Breast epithelium (tissue), 4 donors: ENCODE results near the gene USP15. TPM values are rescaled to one million over a fixed set of nuclear protein-coding genes. Genes with fewer than 3 reads are reported as not detected.

Experiments used
- DNase-seq, 2 donors: peaks; one replicate each; pipeline ENCODE4 v3.0.0-alpha.2; 2019; ENCODE audit warnings: low spot score in 2 of 2
- H3K27ac ChIP-seq, 2 donors: fragments of 200-600 bp; sonication (generic) in 1 of 2; one replicate each; pipeline ENCODE4 v1.5.1; 2016 to 2019; ENCODE audit warnings: mild to moderate bottlenecking in 1 of 2
- H3K27me3 ChIP-seq, 2 donors: fragments of 200-600 bp; sonication (generic) in 1 of 2; one replicate each; pipeline versions ENCODE4 v1.5.1 to v1.6.0; 2017 to 2019; ENCODE audit warnings: control low read depth in 1 of 2, mild to moderate bottlenecking in 1 of 2
- H3K36me3 ChIP-seq: fragments of 200-600 bp; one replicate; pipeline ENCODE4 v1.5.1; 2019
- H3K4me1 ChIP-seq, 2 donors: fragments of 200-600 bp; sonication (generic); one replicate each; pipeline ENCODE4 v1.5.1; 2016 to 2019; ENCODE audit warnings: control low read depth in 1 of 2
- H3K4me3 ChIP-seq, 3 donors: fragments of 200-600 bp; sonication (generic); 1 replicate in 2 of 3; 2 replicates in 1 of 3; pipeline ENCODE4 v1.5.1; 2016 to 2019; ENCODE audit warnings: mild to moderate bottlenecking in 3 of 3, moderate library complexity in 2 of 3
- H3K9me3 ChIP-seq, 2 donors: fragments of 200-600 bp; sonication (generic) in 1 of 2; one replicate each; pipeline ENCODE4 v1.5.1; 2016 to 2019; ENCODE audit warnings: control low read depth in 1 of 2
- POLR2A ChIP-seq: fragments of 450-650 bp; IDR thresholded peaks from one replicate; pipeline ENCODE4 v1.6.1; 2016; ENCODE audit warnings: antibody characterized with exemption, mild to moderate bottlenecking, moderate library complexity
- POLR2AphosphoS5 ChIP-seq, 3 donors: sonication (generic); formaldehyde crosslinking; IDR thresholded peaks; one replicate each; pipeline ENCODE4 v1.6.1; 2017; ENCODE audit warnings: antibody characterized with exemption in 3 of 3
- intact Hi-C: fragments of 100-400 bp; cut with DNase I; formaldehyde crosslinking; loops from one replicate; pipeline ENCODE4 v1.15.1; 2023; ENCODE audit warnings: low total_unique reads
- total RNA-seq, 3 donors: library from RNA; depleted of rRNA; stranded (reverse); fragments of >200 nt; gene quantifications; one replicate each; pipeline ENCODE4 v1.1.0, GENCODE V29; 2016
- TF ChIP-seq, protein P1 (sequence below), 3 donors: fragments of 450-650 bp; IDR thresholded peaks; one replicate each; pipeline ENCODE4 v1.5.1; 2016 to 2017; ENCODE audit warnings: antibody characterized with exemption in 3 of 3, mild to moderate bottlenecking in 3 of 3, moderate library complexity in 3 of 3

Gene USP15
- total RNA-seq, 3 donors from 2014 or later = 65.9 to 234 (median 110) TPM

DNA sequence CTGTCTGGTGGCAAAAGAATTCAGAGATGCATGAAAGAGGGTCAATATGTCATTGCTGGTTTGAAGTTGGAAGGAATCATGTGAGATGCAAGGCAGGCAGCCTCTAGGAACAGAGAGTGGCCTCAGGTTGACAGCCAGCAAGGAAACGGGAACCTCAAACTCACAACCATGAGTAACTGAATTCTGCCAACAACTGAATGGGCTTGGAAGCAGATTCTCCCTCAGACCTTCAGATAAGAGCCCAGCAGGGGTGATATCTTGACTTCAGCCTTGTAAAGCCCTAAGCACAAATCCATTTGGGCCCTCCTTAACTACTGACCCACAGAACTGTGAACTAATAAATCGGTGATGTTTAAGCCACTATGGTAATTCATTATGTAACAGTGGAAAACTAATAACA, 35.8 kb downstream of the USP15 start:
- H3K4me3 ChIP-seq = no peak overlapping the region
- intact Hi-C loops = no loop called here
- TF ChIP-seq POLR2A (no peak), POLR2AphosphoS5 (IDR thresholded peaks at IDR 0.05) (no peak)
- TF ChIP-seq, protein P1, sequence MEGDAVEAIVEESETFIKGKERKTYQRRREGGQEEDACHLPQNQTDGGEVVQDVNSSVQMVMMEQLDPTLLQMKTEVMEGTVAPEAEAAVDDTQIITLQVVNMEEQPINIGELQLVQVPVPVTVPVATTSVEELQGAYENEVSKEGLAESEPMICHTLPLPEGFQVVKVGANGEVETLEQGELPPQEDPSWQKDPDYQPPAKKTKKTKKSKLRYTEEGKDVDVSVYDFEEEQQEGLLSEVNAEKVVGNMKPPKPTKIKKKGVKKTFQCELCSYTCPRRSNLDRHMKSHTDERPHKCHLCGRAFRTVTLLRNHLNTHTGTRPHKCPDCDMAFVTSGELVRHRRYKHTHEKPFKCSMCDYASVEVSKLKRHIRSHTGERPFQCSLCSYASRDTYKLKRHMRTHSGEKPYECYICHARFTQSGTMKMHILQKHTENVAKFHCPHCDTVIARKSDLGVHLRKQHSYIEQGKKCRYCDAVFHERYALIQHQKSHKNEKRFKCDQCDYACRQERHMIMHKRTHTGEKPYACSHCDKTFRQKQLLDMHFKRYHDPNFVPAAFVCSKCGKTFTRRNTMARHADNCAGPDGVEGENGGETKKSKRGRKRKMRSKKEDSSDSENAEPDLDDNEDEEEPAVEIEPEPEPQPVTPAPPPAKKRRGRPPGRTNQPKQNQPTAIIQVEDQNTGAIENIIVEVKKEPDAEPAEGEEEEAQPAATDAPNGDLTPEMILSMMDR (IDR thresholded peaks at IDR 0.05) = no peak
- H3K27ac ChIP-seq = no peak overlapping the region
- no peaks in the 10 kb centered on the region for H3K4me1 ChIP-seq
- H3K27me3 ChIP-seq = no peaks in the 10 kb centered on the region
- H3K36me3 ChIP-seq = no peaks in the 10 kb centered on the region
- peaks cover 10 to 12% of the 10 kb centered on the region in 2 donors for H3K9me3 ChIP-seq
- DNase-seq = no peak

DNA sequence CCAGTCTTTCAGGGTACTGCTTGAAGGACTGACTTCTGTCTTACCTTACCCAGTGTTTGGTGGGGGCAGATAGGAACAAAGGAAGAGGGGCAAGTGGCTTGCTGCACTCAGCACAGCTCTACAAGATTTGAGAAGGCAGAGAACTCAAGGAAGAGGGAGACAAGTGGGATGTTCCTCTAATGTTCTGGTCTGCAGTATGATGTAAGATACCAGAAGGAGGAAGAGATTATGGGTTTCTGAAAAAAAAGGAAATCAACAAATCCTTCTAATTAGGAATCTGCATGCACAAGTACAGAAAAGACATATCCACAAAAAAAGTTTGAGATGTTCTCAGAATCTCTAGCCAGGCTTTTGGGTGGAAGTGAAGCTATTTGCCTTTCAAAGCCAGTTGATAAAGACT, 37.1 kb downstream of the USP15 start:
- Histone ChIP-seq H3K4me1 (no peaks in the 10 kb centered on the region), H3K4me3 (no peak overlapping the region), H3K27me3 (no peaks in the 10 kb centered on the region), H3K27ac (no peak overlapping the region), H3K9me3 (peaks cover 10% of the 10 kb centered on the region in 2 donors), H3K36me3 (no peaks in the 10 kb centered on the region)
- TF ChIP-seq, protein P1 (IDR thresholded peaks at IDR 0.05) = no peak
- no peak for TF ChIP-seq POLR2AphosphoS5 (IDR thresholded peaks at IDR 0.05)
- TF ChIP-seq POLR2A = no peak
- no peak for DNase-seq
- intact Hi-C loops = no loop called here

DNA sequence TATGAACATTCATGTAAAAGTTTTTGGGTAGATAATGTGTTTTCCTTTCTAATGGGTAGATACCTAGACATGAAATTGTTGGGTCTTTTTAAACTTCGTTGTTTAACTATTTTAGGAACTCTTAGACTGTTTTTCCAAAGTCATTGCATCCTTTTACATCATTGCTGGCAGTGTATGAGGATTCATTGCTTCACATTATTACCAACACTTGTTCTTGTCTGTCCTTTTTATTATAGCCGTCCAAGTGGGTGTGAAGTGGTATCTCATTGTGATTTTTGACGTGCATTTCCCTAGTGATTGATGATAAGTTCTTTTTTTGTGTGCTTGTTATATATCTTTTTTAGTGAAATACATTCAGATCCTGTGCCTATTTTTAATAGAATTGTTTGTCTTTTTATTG, 39.4 kb downstream of the USP15 start:
- peaks cover 4% of the 10 kb centered on the region for H3K36me3 ChIP-seq
- no peak for DNase-seq
- no peak overlapping the region for H3K4me3 ChIP-seq
- H3K27me3 ChIP-seq = no peaks in the 10 kb centered on the region
- H3K27ac ChIP-seq = no peak overlapping the region
- TF ChIP-seq POLR2AphosphoS5 (IDR thresholded peaks at IDR 0.05) (no peak), POLR2A (no peak)
- TF ChIP-seq, protein P1 (IDR thresholded peaks at IDR 0.05) = no peak
- H3K4me1 ChIP-seq = no peaks in the 10 kb centered on the region
- intact Hi-C loops = no loop called here
- H3K9me3 ChIP-seq = peaks cover 10 to 15% of the 10 kb centered on the region in 2 donors

DNA sequence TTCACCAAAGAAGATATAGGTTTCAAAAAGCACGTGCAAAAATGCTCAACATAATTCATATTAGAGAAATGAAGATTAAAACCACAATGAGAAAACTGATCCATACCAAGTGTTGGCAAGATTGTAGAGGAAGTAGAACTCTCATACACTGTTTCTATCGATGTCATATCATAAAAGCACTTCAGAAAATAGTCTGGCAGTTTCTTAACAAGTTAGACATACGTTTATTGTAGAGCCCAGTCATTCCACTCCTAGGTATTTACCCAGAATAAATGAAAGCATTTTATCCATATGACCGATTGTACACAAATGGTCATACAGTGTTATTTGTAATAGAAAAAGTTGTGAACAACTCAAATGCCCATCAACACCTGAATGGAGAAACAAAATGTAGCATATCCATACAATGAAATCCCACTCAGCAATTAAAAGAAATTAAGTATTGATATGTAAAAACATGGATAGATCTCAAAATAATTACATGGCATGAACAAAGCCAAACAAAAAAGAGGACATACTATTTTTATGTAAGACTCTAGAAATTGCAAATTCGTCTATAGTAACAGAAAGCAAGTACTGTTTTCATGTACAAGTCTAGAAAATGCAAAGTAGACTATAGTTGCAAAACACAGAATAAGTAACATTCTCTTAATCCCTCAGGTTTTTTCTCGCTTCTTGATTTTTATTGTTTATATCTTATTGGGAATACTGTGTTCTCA, 41.0 kb downstream of the USP15 start:
- no peaks in the 10 kb centered on the region for H3K4me1 ChIP-seq
- H3K4me3 ChIP-seq = no peak overlapping the region
- peaks cover 10 to 16% of the 10 kb centered on the region in 2 donors for H3K9me3 ChIP-seq
- DNase-seq = no peak
- H3K27ac ChIP-seq = no peak overlapping the region
- intact Hi-C loops = no loop called here
- TF ChIP-seq POLR2A = no peak
- TF ChIP-seq, protein P1 (IDR thresholded peaks at IDR 0.05) = no peak
- TF ChIP-seq POLR2AphosphoS5 (IDR thresholded peaks at IDR 0.05) = no peak
- no peaks in the 10 kb centered on the region for H3K27me3 ChIP-seq
- peaks cover 4% of the 10 kb centered on the region for H3K36me3 ChIP-seq

DNA sequence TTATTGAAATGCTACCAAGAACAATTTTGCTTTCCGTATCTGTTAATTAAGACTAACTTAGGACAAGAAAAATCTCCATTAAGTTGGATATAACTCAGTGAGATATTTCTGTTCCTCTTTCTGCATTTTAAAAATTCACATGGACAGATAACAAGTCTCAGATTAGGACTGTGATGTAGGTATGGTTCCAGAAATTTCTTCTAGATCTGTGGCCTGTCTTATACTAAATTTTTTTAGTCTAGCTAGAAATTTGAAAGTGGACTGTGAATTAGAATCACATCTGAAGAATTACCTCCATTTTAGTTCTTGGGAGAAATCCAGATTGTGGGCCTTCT, 41.6 kb downstream of the USP15 start:
- DNase-seq = no peak
- TF ChIP-seq POLR2AphosphoS5 (IDR thresholded peaks at IDR 0.05) = no peak
- no peak for TF ChIP-seq POLR2A
- TF ChIP-seq, protein P1 (IDR thresholded peaks at IDR 0.05) = no peak
- H3K27ac ChIP-seq = no peak overlapping the region
- no peak overlapping the region for H3K4me3 ChIP-seq
- intact Hi-C loops = no loop called here
- H3K27me3 ChIP-seq = no peaks in the 10 kb centered on the region
- H3K36me3 ChIP-seq = peaks cover 4% of the 10 kb centered on the region
- H3K4me1 ChIP-seq = no peaks in the 10 kb centered on the region
- peaks cover 10 to 16% of the 10 kb centered on the region in 2 donors for H3K9me3 ChIP-seq
